ENCODE data around the gene CALN1.

DNA sequence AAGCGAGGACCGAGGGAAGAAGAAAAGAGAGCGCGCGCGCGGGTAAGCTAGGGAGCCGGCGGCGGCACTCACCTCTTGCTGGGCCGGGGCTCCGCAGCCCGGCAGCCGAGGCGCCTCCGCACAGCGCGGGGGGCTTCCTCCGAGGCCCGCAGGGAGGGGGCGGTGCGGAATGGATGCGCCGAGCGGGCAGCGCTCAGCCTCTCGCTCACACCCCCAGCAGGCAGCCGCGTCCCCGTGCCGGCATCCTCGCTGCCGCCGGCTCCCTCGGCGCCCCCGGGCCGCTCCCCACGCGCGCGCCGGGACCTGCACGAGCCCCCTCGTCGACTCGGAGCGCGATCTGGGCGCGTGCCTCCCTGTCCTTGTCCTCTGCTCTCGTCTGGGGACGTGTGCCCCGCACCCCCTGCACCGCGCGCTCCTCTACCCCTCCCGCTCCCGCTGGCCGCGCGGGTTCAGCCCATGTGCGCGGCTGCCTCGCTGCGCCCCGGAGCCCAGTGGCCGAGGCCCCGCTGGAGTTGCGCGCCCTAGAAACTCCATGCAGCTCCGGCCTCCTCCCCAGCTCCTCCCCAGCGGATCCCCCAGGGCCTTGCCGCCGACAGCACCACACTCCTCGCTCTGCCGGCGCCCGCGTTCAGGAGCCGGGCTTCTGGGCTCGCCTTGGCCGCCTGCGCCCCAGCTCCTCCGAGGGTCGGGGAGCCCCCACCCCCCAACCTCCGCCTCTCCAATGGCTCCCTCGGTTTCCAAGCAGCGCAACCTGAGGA, 75.3 kb downstream of the CALN1 start:
- no peak for TF ChIP-seq CTCF (IDR thresholded peaks at IDR 0.05)
- TF ChIP-seq POLR2AphosphoS5 (IDR thresholded peaks at IDR 0.05): no peak
- no peak for TF ChIP-seq POLR2A (IDR thresholded peaks at IDR 0.05)

Measured in gastroesophageal sphincter (tissue), 3 donors.